GM12891 (cell line): ENCODE data around the gene GPC3.

Experiments
- DNase-seq: peaks from one replicate; pipeline ENCODE4 v3.0.0; 2011; ENCODE audit warnings: low spot score; ENCODE audit not compliant: insufficient read length
- FAIRE-seq: peaks from 2 replicates; lab custom pipeline; 2011; peaks lifted over from hg19 to GRCh38; lab: Jason Lieb, UNC
- PAX5 ChIP-seq: IDR thresholded peaks from 2 replicates; pipeline ENCODE4 v1.6.1; 2011; ENCODE audit warnings: low read length, moderate library complexity, mild to moderate bottlenecking; ENCODE audit not compliant: insufficient read depth, severe bottlenecking
- POLR2A ChIP-seq: IDR thresholded peaks from 2 replicates; pipeline ENCODE4 v1.6.1; 2011; ENCODE audit warnings: low read depth, low read length, control low read depth
- POLR2AphosphoS5 ChIP-seq: IDR thresholded peaks from 2 replicates; pipeline ENCODE4 v1.6.1; 2011; ENCODE audit warnings: low read depth, low read length, control low read depth
- POU2F2 ChIP-seq: IDR thresholded peaks from 2 replicates; pipeline ENCODE4 v1.6.1; 2011; ENCODE audit warnings: low read depth, mild to moderate bottlenecking, control low read depth, low read length, moderate library complexity
- SPI1 ChIP-seq: IDR thresholded peaks from 2 replicates; pipeline ENCODE4 v1.6.1; 2011; ENCODE audit warnings: low read depth, low read length, control low read depth
- TAF1 ChIP-seq: IDR thresholded peaks from 2 replicates; pipeline ENCODE4 v1.6.1; 2011; ENCODE audit warnings: low read depth, low read length, control low read depth

The GPC3 gene

DNA sequence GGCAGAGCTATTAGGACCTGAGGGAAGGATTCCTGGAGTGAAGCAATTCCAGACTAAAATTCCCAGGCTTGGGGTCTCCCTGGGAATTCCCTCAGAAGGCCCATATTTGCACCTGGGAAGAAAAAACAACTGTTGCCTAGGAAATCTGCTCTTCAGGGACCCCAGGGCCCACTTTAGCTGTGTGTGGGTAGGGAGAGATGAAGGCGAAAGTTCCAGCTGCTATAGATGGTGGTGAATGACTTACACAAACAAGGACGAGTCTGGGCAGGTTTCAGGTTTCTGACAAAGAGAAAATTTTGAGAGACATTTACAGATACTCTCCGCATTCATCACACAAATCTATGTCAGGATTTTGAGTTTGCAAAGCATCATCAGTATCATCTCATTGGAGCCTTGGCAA lies 126.1 kb downstream of the GPC3 start:
- TF ChIP-seq TAF1 (no peak), POU2F2 (no peak), SPI1 (no peak), POLR2A (no peak), PAX5 (no peak), POLR2AphosphoS5 (no peak)
- DNase-seq: no peak
- FAIRE-seq: no peak

DNA sequence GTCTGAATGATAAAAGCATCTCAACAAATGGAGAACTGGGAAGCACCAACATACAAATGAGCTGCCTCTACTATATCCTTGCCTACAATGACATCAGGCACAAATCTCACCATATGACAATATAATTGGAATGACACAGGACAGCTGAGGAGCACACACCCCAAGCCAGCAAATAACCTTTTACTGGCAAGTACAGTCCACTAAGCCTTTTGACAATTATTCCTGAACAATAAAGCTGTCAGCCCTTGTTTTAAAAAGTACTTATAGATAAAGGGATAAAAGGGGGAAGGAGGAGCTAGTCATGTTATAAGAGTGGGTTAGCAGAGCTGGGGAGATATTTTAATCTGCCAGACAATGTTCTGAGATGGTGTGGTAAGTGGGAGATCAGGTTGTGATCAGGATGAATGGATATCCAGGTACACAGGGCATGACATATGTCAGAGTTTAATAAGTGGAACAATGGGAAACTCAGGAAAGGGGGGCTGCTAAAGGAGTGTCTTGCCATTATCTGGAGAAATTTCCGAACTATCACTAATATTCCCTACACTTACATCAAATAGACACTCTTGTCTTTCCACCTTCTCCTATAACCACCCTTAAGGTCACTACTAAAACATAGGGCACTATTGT lies 127.6 kb downstream of the GPC3 start:
- FAIRE-seq: no peak
- no peak for DNase-seq
- TF ChIP-seq POU2F2 (no peak), TAF1 (no peak), PAX5 (no peak), POLR2A (no peak), SPI1 (no peak), POLR2AphosphoS5 (no peak)

DNA sequence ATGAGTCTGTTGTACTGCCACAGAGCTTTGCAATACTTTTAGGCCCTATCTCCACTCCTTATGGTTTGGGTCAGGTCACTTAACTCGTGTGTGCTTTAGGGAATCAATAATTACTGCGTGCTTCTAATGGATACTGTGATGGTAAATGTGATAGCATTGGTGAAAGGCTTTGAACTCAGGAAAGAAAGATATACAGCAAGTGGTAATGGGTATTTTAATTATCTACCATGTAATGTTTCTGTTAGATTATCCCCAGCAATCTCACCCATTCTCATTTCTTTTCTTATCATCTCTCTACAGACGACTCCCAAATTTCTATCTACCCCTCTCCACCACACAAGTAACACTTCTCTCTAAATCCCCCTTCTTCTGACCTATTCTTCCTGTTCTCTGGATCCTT lies 128.6 kb downstream of the GPC3 start:
- FAIRE-seq (no peak), DNase-seq (no peak)
- TF ChIP-seq POLR2A (no peak), PAX5 (no peak), POU2F2 (no peak), POLR2AphosphoS5 (no peak), SPI1 (no peak), TAF1 (no peak)

DNA sequence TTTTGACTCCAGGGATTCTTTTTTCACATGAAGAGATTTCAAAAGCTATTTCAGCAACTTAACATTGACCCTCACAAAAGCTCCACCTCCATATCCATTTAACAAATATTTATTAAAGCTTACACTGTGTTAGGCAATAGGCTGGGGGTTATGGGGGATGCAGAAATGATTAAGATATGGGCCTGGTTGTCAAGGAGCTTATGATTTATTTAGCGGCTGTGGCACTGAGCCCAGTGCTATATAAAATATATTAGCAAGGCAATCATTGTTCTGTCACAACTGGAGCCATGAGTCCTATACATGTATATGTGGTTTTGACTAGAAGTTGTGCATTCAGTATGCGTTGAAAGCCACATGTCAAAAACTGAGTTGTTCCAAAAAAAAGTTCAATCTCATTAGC lies 131.1 kb downstream of the GPC3 start:
- TF ChIP-seq PAX5 (no peak), POLR2A (no peak), TAF1 (no peak), SPI1 (no peak), POLR2AphosphoS5 (no peak), POU2F2 (no peak)
- FAIRE-seq (no peak), DNase-seq (no peak)

DNA sequence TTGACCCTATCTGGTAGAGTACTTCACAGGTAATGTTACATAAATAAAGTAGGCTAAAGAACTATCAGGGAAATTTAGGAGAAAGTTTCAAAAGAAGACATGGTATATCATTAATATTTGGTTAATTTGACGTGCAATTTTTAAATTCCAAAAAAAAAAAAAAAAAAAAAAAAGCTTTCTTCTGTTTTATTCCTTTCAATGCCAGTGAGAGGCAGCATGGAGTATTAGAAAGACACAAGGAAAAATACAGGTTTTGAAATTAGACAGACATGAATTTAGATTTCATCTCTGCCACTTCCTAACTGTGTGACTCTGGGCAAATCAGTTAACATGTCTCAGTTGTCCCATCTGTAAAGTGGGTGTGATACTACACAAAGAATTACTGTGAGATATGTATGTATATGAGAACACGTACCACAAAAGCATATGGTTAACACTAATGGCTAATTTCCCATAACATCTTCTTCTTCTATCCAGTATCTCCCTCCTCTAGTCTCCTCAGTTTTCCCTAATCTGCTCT lies 132.5 kb downstream of the GPC3 start:
- no peak for TF ChIP-seq POLR2A
- TF ChIP-seq POLR2AphosphoS5: no peak
- FAIRE-seq (no peak), DNase-seq (no peak)

DNA sequence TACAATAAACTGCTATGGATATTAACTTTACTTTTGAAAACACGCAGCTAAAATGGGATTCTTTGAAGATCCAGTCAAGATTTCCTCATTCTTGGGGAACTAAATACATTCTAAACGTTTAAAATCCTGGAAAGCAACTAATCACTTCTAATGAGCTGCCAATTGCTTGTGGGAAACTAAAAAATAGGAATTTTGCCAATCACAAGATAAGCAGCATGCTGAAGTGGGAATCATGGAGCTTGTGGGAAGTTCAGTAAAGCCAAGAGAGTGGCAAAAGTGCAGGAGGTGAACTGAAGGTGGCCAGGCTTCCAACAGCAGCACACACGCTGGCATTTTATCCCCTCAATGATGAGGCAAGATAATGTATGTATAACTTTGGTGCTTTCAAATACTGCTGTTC lies 133.0 kb downstream of the GPC3 start:
- no peak for FAIRE-seq
- TF ChIP-seq POLR2A: no peak

DNA sequence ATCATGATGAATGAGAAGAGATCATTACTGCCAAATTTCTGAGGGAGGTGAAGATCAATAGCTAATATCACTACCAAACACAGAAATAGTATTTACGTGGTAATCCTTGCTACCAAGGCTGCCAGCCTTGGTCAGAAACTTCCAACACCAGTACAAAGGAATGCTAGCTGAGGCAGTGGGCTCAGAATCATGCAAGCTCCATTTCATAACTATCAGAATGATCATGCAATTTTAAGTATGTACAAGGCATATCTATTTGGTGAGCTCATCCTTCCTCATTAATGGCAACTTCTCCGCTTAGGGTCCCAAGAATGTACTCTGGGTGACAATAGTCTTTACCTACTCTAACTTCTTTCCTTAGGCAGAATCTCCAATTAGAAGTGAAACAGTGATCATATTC lies 135.0 kb downstream of the GPC3 start:
- DNase-seq (no peak), FAIRE-seq (no peak)
- TF ChIP-seq POLR2AphosphoS5: no peak
- TF ChIP-seq TAF1: no peak
- no peak for TF ChIP-seq PAX5
- no peak for TF ChIP-seq POU2F2
- no peak for TF ChIP-seq SPI1
- no peak for TF ChIP-seq POLR2A

More for the DNA sequence above, 133.0 kb downstream of the GPC3 start:
- DNase-seq: no peak

DNA sequence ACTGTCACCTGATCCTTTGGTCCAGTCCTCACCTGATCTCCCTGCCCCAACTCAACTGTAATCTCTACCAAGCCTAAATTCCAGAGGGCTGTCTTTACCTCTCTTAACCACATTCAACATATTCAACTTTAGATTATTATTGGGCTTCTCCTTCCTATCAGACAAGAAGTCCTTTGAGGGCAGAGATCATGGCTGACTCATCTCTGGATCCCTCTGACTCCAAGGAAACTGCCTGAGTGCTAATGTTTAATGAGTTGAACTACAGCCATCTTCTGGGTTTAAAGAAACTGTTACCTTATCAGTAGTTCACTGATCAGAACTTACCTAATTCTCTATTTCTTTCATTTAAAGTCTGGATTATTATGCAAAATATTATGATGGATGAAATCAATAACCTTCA lies 135.7 kb downstream of the GPC3 start:
- no peak for DNase-seq
- TF ChIP-seq TAF1 (no peak), PAX5 (no peak), SPI1 (no peak), POU2F2 (no peak), POLR2AphosphoS5 (no peak), POLR2A (no peak)
- no peak for FAIRE-seq

DNA sequence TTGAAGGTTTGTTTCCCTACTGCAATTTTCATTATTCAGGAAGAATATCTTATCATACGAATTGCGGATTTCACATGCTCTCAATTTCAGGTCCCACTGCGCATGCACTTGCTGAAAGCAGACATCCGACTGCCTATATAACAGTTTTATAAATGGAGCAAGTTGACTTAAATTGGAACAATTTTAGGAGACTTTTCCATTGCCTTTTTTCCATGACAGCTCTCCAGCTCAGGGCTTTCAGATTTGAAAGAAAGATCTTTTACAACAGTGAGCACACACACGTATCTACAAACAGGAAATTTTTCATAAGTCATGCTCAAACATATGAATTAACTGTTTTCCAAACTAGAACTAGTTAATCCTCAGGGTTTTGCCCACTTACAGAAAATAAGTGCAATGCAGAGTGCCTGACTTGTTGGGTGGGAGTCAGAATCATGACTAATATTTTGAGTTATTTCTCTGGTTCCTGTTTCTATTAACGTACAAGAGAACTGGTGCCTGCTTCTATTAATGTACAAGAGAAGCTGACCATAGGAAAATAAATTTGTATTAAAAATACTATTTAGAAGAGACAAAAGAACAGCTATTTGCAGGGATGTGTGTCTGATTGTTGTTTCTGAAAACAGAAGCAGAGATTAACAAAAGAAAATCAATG lies 137.9 kb downstream of the GPC3 start:
- no peak for DNase-seq
- TF ChIP-seq PAX5: no peak
- TF ChIP-seq POLR2AphosphoS5: no peak
- no peak; the same call in 1 of the 2 replicates for TF ChIP-seq SPI1
- TF ChIP-seq POLR2A: no peak
- no peak for TF ChIP-seq TAF1
- TF ChIP-seq POU2F2: no peak
- no peak for FAIRE-seq

DNA sequence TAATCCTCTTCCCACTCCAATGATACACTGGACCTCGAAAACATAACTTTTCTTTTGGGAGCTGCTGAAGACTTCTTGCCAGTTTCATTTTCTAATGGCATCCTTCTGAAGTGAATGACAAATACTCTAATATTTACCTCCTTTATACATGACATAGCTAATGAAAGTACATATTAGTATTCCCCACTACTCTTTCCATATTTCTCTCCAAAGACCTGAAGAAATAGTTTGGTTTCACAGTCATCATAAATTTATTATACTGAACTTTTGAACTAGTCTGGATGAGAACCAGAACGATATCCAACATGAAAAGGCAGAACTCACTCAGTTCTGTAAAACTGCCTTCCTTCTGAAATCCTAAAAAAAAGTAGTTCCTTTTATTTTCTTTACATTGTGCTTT lies 139.1 kb downstream of the GPC3 start:
- DNase-seq: no peak
- TF ChIP-seq TAF1: no peak
- no peak for TF ChIP-seq PAX5
- no peak for TF ChIP-seq SPI1
- TF ChIP-seq POLR2AphosphoS5: no peak
- no peak for TF ChIP-seq POU2F2
- no peak for TF ChIP-seq POLR2A
- FAIRE-seq: no peak
